Activated effector memory CD4-positive, alpha-beta T cell treated with anti-CD3 and anti-CD28 coated beads, Interleukin-2, amount 50 U/mL, for 16 hours (primary cell): ENCODE measurements around the gene TRIM47.

Experiments
- DNase-seq: peaks from one replicate; pipeline ENCODE4 v3.0.0-alpha.2; 2020

Gene TRIM47

GRCh38 chr17:75845058-75845711 lies 33.2 kb downstream of the TRIM47 start:
- DNase-seq = peak; percentile 84

DNA sequence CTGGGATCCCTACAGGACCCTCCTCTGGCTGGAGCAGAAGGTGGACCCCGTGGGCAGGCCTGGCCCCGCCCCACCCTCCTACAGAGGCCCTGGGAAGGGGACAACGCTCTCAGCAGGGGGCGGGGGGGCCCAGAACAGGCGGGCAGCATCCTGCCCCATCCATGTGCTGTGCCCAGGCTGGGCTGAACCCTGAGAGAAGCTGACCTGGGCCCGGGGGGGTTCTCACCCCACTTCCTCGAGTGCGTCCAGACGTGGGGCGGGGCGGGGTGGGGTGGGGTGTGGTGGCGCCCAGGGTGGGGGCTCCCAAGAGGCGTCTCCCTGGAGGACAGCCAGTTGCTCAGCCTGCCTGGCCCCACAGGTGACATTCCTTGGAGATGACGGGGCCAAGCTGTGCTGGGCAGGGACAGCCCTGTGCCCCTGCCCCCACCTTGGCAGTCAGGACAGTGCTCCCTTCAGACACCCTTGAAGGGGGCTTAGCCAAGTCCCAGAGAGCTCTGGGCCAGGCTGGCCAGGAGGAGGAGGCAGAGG lies 33.8 kb downstream of the TRIM47 start:
- no peak for DNase-seq

DNA sequence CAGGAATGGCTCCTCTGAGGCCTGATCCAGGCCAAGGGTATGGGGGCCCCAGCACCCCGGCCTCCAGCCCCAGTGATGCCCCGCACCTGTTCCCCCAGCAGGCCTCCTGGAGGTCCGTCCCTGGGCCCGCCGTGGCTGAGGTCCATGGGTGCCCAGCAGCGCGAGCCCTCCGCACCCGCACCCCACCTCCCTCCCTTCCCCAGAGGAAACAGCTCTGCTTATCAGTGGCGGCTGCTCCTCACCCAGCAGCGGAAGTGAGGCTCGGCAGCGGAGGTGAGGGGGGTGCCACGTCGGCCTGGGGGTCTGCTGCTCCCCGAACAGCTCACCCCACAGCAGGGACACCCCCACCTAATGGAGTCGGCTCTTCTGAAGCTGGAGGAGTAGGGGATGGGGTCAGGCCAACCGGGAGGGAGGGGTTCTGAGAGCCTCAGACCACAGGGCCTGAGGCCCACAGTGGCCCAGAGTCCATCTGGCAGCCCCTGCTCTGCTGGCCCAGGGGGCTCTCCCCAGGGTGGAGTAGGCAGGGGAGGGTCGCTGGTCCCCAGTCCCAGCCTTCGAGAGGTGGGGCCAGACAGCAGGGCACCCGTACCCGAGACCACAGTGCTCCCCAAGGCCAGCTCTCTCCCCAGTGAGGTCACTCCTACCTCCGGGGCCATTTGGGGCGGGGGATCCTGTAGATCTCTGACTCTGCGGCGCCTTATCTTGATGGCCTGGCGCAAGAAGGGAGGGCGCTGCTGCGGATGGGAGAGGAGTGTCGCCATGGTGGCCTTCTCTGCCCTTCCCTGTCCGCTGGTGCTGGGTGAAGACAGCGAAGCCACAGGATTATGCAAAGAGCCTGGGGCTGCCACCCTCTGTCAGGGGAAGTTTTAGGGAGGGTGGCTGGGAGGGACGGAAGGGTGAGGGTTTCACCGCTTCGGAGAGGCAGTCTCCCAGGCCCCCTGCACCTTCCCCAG lies 34.5 kb downstream of the TRIM47 start, which contains the start of gene UNC13D:
UNC13D (minus strand) TSS at position 828 of the 953 bp plus-strand sequence; CDS start at position 761, 67 bp downstream.
- DNase-seq = peak; percentile 86

GRCh38 chr17:75842963-75843576 lies 35.3 kb downstream of the TRIM47 start:
- peak; percentile 78 for DNase-seq

DNA sequence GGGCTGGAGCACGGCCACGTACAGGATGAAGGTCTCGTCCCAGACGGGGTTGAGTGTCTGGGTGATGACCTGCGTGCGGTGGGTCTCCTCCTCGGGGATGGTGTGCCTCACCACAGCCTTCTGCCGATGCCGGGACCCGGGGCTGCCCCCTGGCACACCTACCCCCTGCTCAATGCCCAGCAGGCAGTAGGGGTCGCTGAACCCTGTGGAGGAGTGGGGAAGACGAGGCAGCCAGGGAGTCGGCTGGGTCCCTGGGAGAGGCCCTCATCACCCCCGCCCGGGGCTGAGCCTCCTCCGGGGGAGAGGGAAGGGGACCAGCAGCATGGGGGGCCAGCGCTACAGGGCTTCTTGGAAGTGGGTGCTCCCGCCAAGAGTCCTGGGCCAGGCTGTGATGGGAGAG lies 36.0 kb downstream of the TRIM47 start:
- no peak for DNase-seq

GRCh38 chr17:75840799-75841164 lies 37.6 kb downstream of the TRIM47 start:
- DNase-seq = no peak

DNA sequence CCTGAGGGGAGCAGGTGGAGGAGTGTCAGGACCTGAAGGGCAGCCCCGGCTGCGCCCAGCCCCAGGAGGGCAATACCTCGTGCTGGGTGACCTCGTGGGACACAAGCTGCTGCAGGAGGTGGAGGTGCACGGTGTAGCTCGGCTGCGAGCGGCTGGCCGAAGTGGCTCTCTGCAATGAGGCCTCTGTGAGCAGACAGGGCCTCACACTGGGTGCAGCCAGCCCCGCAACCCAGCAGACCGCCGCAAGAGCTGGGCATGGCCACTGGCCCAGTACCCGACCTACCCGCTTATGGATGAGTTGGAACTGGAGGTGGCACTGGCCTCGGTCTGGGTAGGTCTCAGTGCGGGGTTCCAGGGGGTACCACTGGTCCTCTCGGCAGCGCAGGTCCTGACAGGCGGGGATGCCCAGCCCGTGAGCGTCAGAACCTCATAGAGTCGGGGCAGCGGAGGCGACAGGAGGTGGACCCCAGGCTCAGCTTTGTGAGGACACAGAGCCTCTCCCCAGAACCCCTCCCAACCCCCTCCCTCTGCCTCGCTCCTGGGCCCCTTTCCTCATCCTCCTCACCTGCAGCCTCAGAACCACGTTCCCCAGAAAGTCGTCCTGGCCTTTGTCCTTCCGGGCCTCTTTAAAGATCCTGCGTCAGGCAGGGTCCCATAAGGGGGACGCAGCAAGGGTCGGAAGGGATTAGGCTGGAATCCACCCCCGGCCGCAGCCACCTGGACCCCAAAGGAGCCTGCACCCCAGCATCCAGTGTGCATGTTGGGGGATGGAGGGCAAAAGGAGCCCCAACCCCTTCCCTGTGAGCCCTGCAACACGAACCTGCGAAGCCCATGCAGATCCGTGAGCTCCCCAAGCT lies 38.2 kb downstream of the TRIM47 start:
- DNase-seq = no peak

DNA sequence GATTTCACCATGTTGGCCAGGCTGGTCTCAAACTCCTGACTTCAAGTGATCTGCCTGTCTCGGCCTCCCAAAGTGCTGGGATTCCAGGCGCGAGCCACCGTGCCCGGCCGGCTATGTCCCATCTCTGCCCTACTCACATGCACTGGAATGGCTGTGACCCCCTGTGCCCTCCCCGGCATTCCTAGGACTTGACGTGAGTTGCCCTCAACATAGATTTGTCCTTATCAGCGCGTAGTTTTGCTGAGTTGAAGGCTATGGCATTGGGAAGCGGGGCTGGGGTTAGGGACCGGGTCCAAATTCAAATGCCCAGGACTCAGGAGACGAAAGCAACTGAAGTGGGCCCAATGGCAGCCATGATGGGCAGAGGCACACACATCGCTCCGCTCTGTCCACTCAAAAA lies 40.0 kb downstream of the TRIM47 start:
- DNase-seq = no peak

GRCh38 chr17:75837899-75838298 lies 40.5 kb downstream of the TRIM47 start:
- no peak for DNase-seq

DNA sequence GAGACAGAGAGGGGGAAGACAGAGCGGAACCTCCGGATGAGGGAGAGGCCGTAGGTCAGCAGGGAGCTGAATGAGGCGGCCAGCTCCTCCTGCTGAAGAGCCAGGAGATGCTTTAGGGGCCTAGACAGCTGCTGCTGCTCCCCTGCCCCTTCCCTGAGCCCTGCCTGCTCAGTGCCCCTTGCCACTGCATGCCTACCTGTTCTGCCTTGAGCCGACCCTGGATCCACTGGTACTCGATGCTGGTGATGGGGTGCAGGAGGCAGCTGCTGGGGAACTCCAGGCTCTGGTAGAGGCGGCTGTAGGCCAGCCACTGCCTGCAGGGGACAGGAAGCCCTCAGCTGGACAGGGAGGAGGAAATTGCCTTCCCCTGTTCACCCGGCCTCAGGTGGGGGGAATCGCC lies 41.8 kb downstream of the TRIM47 start:
- DNase-seq = no peak

GRCh38 chr17:75835654-75835987 lies 42.8 kb downstream of the TRIM47 start:
- DNase-seq = no peak

DNA sequence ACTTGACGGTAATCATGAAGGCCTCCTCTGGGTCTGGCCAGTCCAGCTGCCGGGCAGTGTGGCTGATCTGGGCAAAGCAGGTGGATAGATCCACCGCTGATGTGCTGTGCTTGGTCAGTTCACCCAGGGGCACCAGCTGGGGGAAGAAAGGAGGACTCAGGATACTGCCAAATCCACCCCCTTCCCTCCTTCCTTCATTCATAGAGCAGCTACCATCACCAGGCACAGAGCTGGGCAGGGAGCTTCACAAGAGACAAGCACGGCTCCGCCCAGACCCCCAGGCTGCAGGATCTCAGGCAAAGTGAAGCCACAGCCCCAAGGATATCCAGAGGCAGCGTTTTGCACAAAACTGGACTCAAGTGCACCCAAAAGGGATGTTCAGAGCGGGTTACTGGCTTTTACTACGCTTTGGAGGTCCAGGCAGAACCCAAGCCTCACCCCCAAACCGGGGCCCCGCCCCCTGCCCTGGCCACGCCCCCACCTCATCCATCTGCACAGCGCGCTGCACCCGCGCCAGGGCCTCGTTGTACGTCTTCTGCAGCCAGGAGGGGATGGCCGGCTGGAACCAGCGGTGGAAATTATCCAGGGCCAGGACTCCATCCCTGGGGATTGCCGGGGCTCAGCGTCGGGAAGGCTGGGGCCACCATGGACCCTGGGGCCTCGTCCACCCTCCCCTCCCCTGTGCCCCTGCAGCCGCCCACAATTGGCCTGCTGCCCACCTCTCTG lies 43.3 kb downstream of the TRIM47 start:
- DNase-seq = no peak

GRCh38 chr17:75834279-75834920 lies 44.0 kb downstream of the TRIM47 start:
- no peak for DNase-seq

DNA sequence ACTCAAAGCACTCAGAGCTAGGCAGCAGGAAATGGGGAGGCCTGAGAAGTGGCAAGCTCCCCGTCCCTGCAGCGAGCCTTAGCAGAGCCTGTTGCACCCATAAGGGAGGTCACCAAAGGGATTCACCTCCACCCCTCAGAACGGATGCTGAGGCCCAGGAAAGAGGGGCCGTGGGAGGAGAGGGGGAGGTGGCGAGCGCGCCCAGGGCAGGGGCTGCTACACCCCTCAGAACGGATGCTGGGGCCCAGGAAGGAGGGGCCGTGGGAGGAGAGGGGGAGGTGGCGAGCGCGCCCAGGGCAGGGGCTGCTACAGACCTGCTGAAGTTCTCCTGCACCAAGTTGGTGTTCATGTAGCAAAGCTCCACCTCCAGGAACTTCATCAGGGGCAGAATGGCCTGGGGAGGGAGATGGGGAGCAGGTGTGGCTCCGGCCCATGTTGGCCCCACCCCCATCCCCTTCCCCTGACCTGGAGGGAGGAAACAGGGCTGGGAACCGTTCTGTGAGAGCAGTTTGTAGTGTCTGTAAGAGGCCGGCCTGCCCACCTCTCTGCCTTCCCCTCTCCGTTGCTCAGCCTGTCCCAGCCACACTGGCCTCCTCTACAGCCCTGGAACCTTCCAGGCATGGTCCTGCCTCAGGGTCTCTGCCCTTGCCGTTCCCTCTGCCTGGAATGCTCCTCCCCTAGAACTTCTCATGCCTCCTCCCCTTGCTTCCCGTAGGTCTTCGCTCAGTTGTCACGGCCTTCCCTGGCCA lies 45.6 kb downstream of the TRIM47 start:
- DNase-seq = peak; percentile 73

GRCh38 chr17:75832164-75832651 lies 46.2 kb downstream of the TRIM47 start:
- DNase-seq = peak; percentile 81

DNA sequence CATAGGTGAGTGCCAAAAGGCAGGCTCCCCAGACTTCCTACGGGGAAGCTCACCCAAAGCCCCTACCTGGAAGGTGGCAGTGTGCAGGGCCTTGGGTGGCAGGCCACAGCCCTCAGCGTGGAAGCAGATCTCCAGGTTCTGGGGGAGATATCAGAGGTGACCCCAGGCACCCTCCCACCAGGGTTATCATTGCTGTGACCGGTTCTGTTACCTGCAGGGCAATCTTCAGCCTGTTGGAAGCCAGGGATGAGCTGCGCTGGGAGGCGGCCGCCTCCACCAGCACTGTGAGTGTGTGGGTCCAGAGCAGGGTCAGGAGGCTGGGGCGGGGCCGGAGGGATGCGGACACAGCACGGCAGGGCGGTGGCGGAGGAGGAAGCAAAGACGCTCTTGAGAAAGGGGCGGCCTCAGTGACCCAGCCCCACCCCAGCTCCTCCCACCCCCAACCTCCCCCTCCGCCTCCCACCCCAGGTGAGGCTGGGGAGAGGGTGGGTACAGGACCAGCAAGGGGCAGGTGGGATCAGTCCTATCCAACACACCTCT lies 47.3 kb downstream of the TRIM47 start:
- no peak for DNase-seq

DNA sequence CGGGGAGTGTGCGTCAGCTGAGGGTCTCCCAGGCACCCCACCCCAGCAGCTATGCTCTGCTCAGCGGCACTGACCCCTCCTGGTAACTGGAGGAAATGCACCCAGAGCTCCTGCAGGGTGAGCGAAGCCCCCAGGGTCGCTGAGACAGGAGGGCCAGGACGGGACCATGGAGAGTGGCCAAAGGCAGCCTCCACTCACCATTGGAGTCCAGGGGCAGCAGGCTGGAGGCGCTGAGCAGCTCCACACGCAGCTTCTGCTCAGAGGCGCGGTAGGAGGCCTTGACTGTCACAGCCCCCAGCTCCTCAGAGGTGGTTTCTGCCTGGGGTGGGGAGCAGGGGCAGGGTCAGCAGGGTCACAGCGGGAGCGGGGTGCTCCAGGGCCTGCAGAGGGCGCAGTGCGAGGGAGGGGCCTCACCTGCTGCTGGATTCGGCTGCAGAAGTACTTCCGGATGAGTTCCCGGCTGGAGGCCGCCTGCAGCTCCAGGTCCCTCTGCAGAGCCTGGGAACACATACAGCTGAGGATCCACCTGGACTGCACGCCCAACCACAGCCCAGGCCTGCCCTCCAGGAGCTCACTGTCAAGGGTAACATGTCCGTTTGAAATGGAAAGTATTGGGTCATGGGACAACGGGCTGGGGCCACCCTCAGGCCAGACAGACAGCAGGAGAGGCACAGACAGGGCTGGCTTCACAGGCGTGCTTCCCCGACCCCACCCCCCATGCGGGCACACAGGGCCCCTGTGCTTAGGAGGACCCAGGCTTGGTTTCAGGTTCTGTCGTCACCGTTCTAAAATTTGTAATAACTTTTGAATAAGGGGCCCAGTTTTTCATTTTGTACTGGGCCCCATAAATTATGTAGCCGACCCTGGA lies 48.0 kb downstream of the TRIM47 start:
- DNase-seq = peak; percentile 75

GRCh38 chr17:75829747-75830146 lies 48.6 kb downstream of the TRIM47 start:
- DNase-seq = no peak

GRCh38 chr17:75828741-75829140 lies 49.6 kb downstream of the TRIM47 start:
- no peak for DNase-seq
